Neuronal stem cell (in vitro differentiated cells): ENCODE results near the gene PARD3B.

Source experiments
- DNase-seq: peaks from one replicate; pipeline ENCODE4 v3.0.0-alpha.2; 2013; ENCODE audit warnings: low spot score
- H2AFZ ChIP-seq: one replicate; pipeline ENCODE4 v1.6.1; 2013; ENCODE audit warnings: mild to moderate bottlenecking, low read length, inconsistent platforms
- H2AK5ac ChIP-seq: 2 replicates; pipeline ENCODE4 v1.6.1; 2013; ENCODE audit warnings: low read depth, mild to moderate bottlenecking, inconsistent platforms, low read length, moderate library complexity, mixed read lengths
- H2BK120ac ChIP-seq: 2 replicates; pipeline ENCODE4 v1.6.1; 2013; ENCODE audit warnings: low read depth, mild to moderate bottlenecking, inconsistent platforms, low read length, moderate library complexity, mixed read lengths
- H2BK12ac ChIP-seq: one replicate; pipeline ENCODE4 v1.6.1; 2013; ENCODE audit warnings: low read length, inconsistent platforms
- H2BK15ac ChIP-seq: 2 replicates; pipeline ENCODE4 v1.6.1; 2013; ENCODE audit warnings: mild to moderate bottlenecking, low read length, inconsistent platforms, mixed read lengths
- H2BK5ac ChIP-seq: one replicate; pipeline ENCODE4 v1.6.1; 2013; ENCODE audit warnings: inconsistent platforms, mild to moderate bottlenecking, low read length, moderate library complexity
- H3K14ac ChIP-seq: one replicate; pipeline ENCODE4 v1.6.1; 2013; ENCODE audit warnings: low read length, inconsistent platforms
- H3K18ac ChIP-seq: 2 replicates; pipeline ENCODE4 v1.6.1; 2013; ENCODE audit warnings: low read length, inconsistent platforms
- H3K23ac ChIP-seq: 2 replicates; pipeline ENCODE4 v1.6.1; 2013; ENCODE audit warnings: low read depth, mild to moderate bottlenecking, mixed read lengths, low read length, inconsistent platforms; ENCODE audit not compliant: poor library complexity
- H3K27ac ChIP-seq: replicated peaks from 3 replicates; pipeline ENCODE4 v1.5.1; 2013; ENCODE audit warnings: low read length, inconsistent platforms
- H3K27me3 ChIP-seq, 3 experiments: 2 replicates each; pipeline ENCODE4 v1.6.1; 2013; ENCODE audit warnings: low read length in 3 of 3, mild to moderate bottlenecking in 2 of 3, inconsistent platforms in 1 of 3, low read depth in 1 of 3, mixed read lengths in 1 of 3, moderate library complexity in 1 of 3; ENCODE audit not compliant: control insufficient read depth in 3 of 3, insufficient read depth in 3 of 3
- H3K36me3 ChIP-seq, 2 donors: replicated peaks in 1 of 2; 2 replicates each; pipeline ENCODE4 v1.6.1; 2013; ENCODE audit warnings: low read length in 2 of 2; ENCODE audit not compliant: control insufficient read depth in 2 of 2, insufficient read depth in 2 of 2
- H3K4ac ChIP-seq: 2 replicates; pipeline ENCODE4 v1.6.1; 2013; ENCODE audit warnings: inconsistent platforms, mild to moderate bottlenecking, low read length, moderate library complexity
- H3K4me1 ChIP-seq, 2 donors: 1 replicate in 1 of 2; 2 replicates in 1 of 2; pipeline ENCODE4 v1.6.1; 2013; ENCODE audit warnings: low read length in 2 of 2, low read depth in 1 of 2; ENCODE audit not compliant: control insufficient read depth in 2 of 2, insufficient read depth in 1 of 2
- H3K4me2 ChIP-seq: one replicate; pipeline ENCODE4 v1.6.1; 2013; ENCODE audit warnings: mild to moderate bottlenecking, low read length, inconsistent platforms; ENCODE audit not compliant: insufficient read depth, poor library complexity, severe bottlenecking
- H3K4me3 ChIP-seq, 2 donors: 2 replicates each; pipeline ENCODE4 v1.5.1; 2013; ENCODE audit warnings: low read length in 2 of 2, mild to moderate bottlenecking in 2 of 2, inconsistent platforms in 1 of 2, moderate library complexity in 1 of 2
- H3K79me1 ChIP-seq: one replicate; pipeline ENCODE4 v1.6.1; 2013; ENCODE audit warnings: low read depth, mild to moderate bottlenecking, inconsistent platforms, low read length, moderate library complexity
- H3K9ac ChIP-seq: one replicate; pipeline ENCODE4 v1.6.1; 2013; ENCODE audit warnings: mild to moderate bottlenecking, low read depth, low read length, inconsistent platforms; ENCODE audit not compliant: poor library complexity
- H3K9me3 ChIP-seq, 2 donors: replicated peaks in 1 of 2; 2 replicates each; pipeline versions ENCODE3 to v1.6.1; 2013; ENCODE audit warnings: low read length in 2 of 2, mild to moderate bottlenecking in 2 of 2, inconsistent platforms in 1 of 2, low read depth in 1 of 2, mixed read lengths in 1 of 2, moderate library complexity in 1 of 2; ENCODE audit not compliant: control insufficient read depth in 2 of 2, insufficient read depth in 1 of 2
- H4K8ac ChIP-seq: one replicate; pipeline ENCODE4 v1.6.1; 2013; ENCODE audit warnings: low read depth, mild to moderate bottlenecking, inconsistent platforms, low read length, moderate library complexity
- H4K91ac ChIP-seq: one replicate; pipeline ENCODE4 v1.6.1; 2013; ENCODE audit warnings: low read length, low read depth, mild to moderate bottlenecking, inconsistent platforms; ENCODE audit not compliant: poor library complexity
- WGBS, 2 donors: extraction: QIAGEN DNeasy Blood & Tissue Kit; methylation state at CpG; one replicate each; pipeline ENCODE4 v1.1.7; 2013; ENCODE audit warnings: missing lambda C conversion rate in 2 of 2, mixed read lengths in 1 of 2; ENCODE audit not compliant: insufficient read length in 2 of 2, insufficient replicate concordance in 1 of 2; ENCODE audit errors: extremely low coverage in 2 of 2; 5-methylcytosine and 5-hydroxymethylcytosine counted together

The PARD3B gene

DNA sequence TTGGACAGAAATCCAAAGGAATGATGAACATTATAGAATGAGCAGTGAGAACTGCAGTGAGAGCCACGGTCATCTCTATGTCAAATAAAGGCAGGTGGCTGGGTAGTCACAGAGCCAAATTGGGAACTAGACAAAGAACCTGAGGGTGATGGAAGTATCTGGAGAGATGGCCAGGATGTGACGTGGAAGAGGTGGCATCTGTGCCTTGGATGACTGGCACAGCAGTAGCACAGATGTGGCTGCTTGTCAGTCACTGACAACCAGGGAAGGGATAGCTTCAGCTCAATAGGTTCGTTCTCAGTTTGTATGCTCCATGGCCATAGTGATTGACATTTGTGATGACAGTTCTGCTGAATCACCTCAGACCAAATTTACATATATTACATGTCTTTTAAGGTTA lies 172.3 kb downstream of the PARD3B start:
- Histone ChIP-seq H3K79me1 (no peaks in the 10 kb centered on the region), H3K4ac (no peak overlapping the region), H3K27me3 (no peaks in the 10 kb centered on the region), H2BK15ac (no peak overlapping the region), H3K4me3 (peak overlapping the region in 1 of 2 donors; percentile 40), H2BK5ac (no peak overlapping the region), H2BK12ac (no peak overlapping the region), H4K8ac (no peak overlapping the region), H2AFZ (no peak overlapping the region), H2AK5ac (no peak overlapping the region), H3K4me2 (no peak overlapping the region), H4K91ac (no peak overlapping the region), H2BK120ac (no peak overlapping the region), H3K23ac (no peak overlapping the region), H3K9me3 (peaks cover 0 to 6% of the 10 kb centered on the region in 2 donors), H3K4me1 (no peaks in the 10 kb centered on the region), H3K9ac (no peak overlapping the region), H3K18ac (no peak overlapping the region), H3K27ac (no peak overlapping the region), H3K14ac (no peak overlapping the region), H3K36me3 (no peaks in the 10 kb centered on the region)
- DNase-seq, result no peak
- whole genome bisulfite sequencing, 2 donors, result no CpG with 5 or more reads among the region's 3 CpGs

DNA sequence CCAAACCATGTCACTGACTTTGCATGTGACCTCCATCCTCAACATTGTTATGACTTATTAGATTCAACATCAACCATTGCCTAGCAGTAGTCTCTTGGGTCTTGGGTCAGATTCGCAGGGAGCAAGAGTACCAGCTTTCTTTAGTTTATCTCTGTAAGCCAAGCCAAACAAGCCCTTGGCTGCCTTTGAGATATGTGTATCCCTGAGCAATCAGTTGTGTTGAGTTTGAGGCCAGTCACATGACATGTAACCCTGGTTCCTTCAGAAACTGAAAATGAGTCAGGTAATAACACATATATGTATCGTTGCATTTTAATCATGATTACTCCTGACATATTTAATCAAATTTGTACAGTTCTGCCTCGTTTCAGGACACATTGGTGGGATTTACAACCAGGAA lies 173.3 kb downstream of the PARD3B start:
- no CpG with 5 or more reads among the region's 3 CpGs for WGBS, 2 donors
- Histone ChIP-seq H3K9ac (no peak overlapping the region), H3K4me1 (no peaks in the 10 kb centered on the region), H2BK5ac (no peak overlapping the region), H3K27ac (no peak overlapping the region), H4K91ac (no peak overlapping the region), H4K8ac (no peak overlapping the region), H3K23ac (no peak overlapping the region), H3K4ac (no peak overlapping the region), H3K79me1 (no peaks in the 10 kb centered on the region), H2AK5ac (no peak overlapping the region), H3K36me3 (no peaks in the 10 kb centered on the region), H3K18ac (no peak overlapping the region), H2AFZ (no peak overlapping the region), H3K9me3 (peaks cover 0 to 6% of the 10 kb centered on the region in 2 donors), H2BK120ac (no peak overlapping the region), H3K4me3 (no peak overlapping the region), H3K27me3 (no peaks in the 10 kb centered on the region), H2BK15ac (no peak overlapping the region), H3K4me2 (no peak overlapping the region), H2BK12ac (no peak overlapping the region), H3K14ac (no peak overlapping the region)
- DNase-seq, result no peak

DNA sequence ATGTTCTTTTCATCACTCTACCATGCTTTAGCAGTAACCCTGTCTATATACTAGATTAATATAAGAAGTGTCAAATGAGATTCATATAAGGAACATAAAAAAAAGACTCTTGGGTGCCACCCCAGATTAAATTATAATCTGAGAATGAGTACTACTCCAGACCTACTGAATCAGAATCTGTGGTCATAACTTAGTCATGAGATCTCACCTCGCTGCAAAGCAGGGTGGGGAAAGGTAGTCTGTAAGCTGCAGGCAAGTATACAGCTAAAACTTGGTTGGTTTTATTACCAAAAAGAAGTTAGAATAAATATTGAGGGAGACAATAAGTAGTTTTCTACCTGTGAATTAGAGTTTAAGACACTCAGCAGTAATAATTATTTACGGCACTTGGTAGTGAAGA lies 175.6 kb downstream of the PARD3B start:
- WGBS, 2 donors, result no CpG with 5 or more reads among the region's 2 CpGs
- H3K9ac ChIP-seq, result no peak overlapping the region

DNA sequence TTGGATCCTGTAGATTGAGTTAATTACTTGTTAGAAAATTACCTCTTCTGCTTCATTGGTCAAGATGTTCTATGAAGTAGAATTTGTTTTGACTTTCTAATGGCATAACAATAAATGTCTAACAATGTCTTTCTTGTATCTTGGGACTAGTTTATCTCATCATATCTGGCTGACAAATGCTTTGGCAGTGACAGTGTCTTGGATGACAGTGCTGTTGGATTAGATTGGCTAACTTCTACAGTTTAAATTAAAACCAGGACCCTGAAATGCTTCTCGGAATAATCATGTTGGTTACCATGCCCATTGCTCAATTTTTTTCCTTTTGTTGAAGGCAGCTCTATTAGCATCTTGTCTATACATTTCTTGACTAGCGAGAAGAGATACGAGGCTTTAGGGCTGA lies 176.9 kb downstream of the PARD3B start:
- Histone ChIP-seq H3K4ac (no peak overlapping the region), H3K36me3 (no peaks in the 10 kb centered on the region), H2AFZ (no peak overlapping the region), H3K27me3 (no peaks in the 10 kb centered on the region), H3K27ac (no peak overlapping the region), H2BK120ac (no peak overlapping the region), H4K8ac (no peak overlapping the region), H2AK5ac (no peak overlapping the region), H3K18ac (no peak overlapping the region), H3K14ac (no peak overlapping the region), H3K4me1 (peaks cover 0 to 3% of the 10 kb centered on the region in 2 donors), H3K9ac (no peak overlapping the region), H2BK12ac (no peak overlapping the region), H3K9me3 (no peaks in the 10 kb centered on the region), H3K79me1 (no peaks in the 10 kb centered on the region), H2BK5ac (no peak overlapping the region), H3K4me2 (no peak overlapping the region), H2BK15ac (no peak overlapping the region), H3K23ac (no peak overlapping the region), H3K4me3 (no peak overlapping the region), H4K91ac (no peak overlapping the region)
- no peak for DNase-seq
- no CpG with 5 or more reads among the region's 3 CpGs for WGBS, 2 donors

More for the DNA sequence above, 175.6 kb downstream of the PARD3B start:
- H4K91ac ChIP-seq, result no peak overlapping the region
- peaks cover 0 to 2% of the 10 kb centered on the region in 2 donors for H3K9me3 ChIP-seq
- no peak overlapping the region for H3K18ac ChIP-seq
- H3K4me2 ChIP-seq, result no peak overlapping the region
- no peak overlapping the region for H4K8ac ChIP-seq
- no peak overlapping the region for H2BK5ac ChIP-seq
- no peaks in the 10 kb centered on the region for H3K27me3 ChIP-seq
- no peaks in the 10 kb centered on the region for H3K36me3 ChIP-seq
- H2BK15ac ChIP-seq, result no peak overlapping the region
- no peak overlapping the region for H3K27ac ChIP-seq
- DNase-seq, result no peak
- no peak overlapping the region for H2AFZ ChIP-seq
- no peak overlapping the region for H2BK12ac ChIP-seq
- no peak overlapping the region for H2BK120ac ChIP-seq
- H3K4me3 ChIP-seq, result no peak overlapping the region
- H3K14ac ChIP-seq, result no peak overlapping the region
- H3K4ac ChIP-seq, result no peak overlapping the region
- no peaks in the 10 kb centered on the region for H3K4me1 ChIP-seq
- no peaks in the 10 kb centered on the region for H3K79me1 ChIP-seq
- H3K23ac ChIP-seq, result no peak overlapping the region
- H2AK5ac ChIP-seq, result no peak overlapping the region
